ENCODE measurements around the gene MACROH2A2.

MACROH2A2 gene

DNA sequence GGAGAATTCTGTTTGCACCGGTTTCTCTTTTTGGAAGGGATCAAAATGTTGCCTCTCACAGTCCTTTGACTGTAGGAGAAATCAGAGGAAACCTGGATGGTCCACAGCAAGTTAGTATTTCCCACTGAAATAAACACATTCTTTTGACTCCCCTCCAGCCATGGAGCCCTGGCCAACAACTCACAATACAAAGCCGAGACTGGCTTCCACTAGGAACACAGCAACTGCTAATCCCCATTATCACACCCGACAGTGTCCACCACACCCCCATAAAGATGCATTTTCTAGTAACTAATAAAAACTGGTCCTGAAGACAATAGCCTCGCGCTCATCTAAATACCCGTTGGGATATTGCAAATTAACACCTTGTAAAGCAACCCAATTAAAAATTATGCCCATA is 798 bp upstream of the MACROH2A2 start:
- H3K27me3 ChIP-seq (ENCODE audit: insufficient read depth, poor library complexity, severe bottlenecking), result peaks cover 49% of the 10 kb centered on the region
- no peak for DNase-seq (ENCODE audit: low read depth in 1 of 2, low spot score in 1 of 2)
- H3K27ac ChIP-seq (replicated peaks), result no peak overlapping the region
- no peak overlapping the region for H3K4me3 ChIP-seq (replicated peaks; ENCODE audit: insufficient read depth, low read length)
- TF ChIP-seq, protein P1, sequence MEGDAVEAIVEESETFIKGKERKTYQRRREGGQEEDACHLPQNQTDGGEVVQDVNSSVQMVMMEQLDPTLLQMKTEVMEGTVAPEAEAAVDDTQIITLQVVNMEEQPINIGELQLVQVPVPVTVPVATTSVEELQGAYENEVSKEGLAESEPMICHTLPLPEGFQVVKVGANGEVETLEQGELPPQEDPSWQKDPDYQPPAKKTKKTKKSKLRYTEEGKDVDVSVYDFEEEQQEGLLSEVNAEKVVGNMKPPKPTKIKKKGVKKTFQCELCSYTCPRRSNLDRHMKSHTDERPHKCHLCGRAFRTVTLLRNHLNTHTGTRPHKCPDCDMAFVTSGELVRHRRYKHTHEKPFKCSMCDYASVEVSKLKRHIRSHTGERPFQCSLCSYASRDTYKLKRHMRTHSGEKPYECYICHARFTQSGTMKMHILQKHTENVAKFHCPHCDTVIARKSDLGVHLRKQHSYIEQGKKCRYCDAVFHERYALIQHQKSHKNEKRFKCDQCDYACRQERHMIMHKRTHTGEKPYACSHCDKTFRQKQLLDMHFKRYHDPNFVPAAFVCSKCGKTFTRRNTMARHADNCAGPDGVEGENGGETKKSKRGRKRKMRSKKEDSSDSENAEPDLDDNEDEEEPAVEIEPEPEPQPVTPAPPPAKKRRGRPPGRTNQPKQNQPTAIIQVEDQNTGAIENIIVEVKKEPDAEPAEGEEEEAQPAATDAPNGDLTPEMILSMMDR (IDR thresholded peaks at IDR 0.05; ENCODE audit: insufficient read depth, low read length), result no peak
- TF ChIP-seq, protein P2, sequence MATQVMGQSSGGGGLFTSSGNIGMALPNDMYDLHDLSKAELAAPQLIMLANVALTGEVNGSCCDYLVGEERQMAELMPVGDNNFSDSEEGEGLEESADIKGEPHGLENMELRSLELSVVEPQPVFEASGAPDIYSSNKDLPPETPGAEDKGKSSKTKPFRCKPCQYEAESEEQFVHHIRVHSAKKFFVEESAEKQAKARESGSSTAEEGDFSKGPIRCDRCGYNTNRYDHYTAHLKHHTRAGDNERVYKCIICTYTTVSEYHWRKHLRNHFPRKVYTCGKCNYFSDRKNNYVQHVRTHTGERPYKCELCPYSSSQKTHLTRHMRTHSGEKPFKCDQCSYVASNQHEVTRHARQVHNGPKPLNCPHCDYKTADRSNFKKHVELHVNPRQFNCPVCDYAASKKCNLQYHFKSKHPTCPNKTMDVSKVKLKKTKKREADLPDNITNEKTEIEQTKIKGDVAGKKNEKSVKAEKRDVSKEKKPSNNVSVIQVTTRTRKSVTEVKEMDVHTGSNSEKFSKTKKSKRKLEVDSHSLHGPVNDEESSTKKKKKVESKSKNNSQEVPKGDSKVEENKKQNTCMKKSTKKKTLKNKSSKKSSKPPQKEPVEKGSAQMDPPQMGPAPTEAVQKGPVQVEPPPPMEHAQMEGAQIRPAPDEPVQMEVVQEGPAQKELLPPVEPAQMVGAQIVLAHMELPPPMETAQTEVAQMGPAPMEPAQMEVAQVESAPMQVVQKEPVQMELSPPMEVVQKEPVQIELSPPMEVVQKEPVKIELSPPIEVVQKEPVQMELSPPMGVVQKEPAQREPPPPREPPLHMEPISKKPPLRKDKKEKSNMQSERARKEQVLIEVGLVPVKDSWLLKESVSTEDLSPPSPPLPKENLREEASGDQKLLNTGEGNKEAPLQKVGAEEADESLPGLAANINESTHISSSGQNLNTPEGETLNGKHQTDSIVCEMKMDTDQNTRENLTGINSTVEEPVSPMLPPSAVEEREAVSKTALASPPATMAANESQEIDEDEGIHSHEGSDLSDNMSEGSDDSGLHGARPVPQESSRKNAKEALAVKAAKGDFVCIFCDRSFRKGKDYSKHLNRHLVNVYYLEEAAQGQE (IDR thresholded peaks at IDR 0.05; ENCODE audit: insufficient replicate concordance, low read depth), result no peak
- no peak for TF ChIP-seq SPI1 (IDR thresholded peaks at IDR 0.05; ENCODE audit: borderline replicate concordance, low read depth)
- no peak for TF ChIP-seq POLR2AphosphoS5 (IDR thresholded peaks at IDR 0.05; ENCODE audit: low read depth)
- no peak for TF ChIP-seq GABPA (IDR thresholded peaks at IDR 0.05; ENCODE audit: low read depth)

DNA sequence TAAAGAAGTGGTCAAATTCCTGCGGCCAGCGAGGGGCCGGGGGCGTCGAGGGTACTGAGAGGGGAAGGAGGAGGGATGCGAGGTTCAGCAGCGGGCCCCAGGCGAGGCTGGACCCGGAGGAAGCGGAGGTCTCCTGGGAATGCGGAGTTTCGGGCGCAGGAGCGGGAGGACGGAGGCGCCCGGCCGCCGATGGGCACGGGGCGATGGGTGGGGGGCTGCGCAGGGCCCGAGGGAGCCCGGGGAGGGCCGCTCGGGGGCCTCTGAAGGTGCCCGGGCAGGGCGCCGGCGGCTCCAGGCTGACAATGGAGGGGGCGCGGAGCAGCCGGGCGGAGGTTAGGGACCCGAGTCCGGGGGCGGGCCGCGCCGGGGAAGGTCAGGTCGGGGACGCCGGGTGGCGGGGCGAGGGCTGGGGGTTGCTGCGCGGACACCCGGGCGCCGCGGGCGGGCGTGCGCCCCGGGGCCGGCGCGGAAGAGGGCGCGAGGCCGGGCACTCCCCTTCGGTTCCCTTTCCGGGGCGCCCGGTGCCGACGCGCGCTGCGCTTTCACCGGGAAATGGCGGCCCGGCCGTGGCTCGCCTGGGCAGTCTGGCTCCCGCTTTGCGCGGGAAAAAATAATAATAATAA is 683 bp downstream of the MACROH2A2 start:
- Histone ChIP-seq H3K27me3 (ENCODE audit: insufficient read depth, poor library complexity, severe bottlenecking) (peaks cover 51% of the 10 kb centered on the region), H3K4me3 (replicated peaks; ENCODE audit: insufficient read depth, low read length) (peak overlapping the region; percentile 53), H3K27ac (replicated peaks) (no peak overlapping the region)
- peak; percentile 19; the same call in 1 of the 2 replicates for TF ChIP-seq GABPA (IDR thresholded peaks at IDR 0.05; ENCODE audit: low read depth)
- TF ChIP-seq, protein P2 (IDR thresholded peaks at IDR 0.05; ENCODE audit: insufficient replicate concordance, low read depth), result no peak
- DNase-seq (ENCODE audit: low read depth in 1 of 2, low spot score in 1 of 2), result no peak

DNA sequence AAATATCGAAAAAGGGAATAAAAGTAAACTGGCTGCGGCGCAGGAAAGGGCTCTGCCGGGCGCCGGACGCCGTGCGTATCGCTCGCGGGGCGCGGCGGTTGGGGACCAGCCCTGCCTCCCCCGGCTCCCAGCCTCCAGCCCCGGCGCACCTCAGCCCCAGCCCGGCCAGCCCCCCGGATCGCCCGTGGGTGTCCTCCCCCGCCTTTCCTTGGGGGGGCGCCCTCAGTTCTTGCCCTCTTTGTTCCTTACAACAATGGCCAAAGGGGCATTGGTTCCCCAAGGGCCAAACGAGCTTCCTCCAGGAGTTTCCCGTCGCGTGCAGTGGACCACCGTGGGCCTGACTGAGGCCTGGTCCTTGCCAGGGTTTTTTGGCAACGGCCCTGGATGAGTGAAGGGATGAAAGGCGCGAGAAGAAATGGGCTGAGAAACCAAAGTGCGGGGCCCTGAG is 1.2 kb downstream of the MACROH2A2 start:
- no peak for TF ChIP-seq POLR2AphosphoS5 (IDR thresholded peaks at IDR 0.05; ENCODE audit: low read depth)
- TF ChIP-seq SPI1 (IDR thresholded peaks at IDR 0.05; ENCODE audit: borderline replicate concordance, low read depth), result no peak
- TF ChIP-seq, protein P1 (IDR thresholded peaks at IDR 0.05; ENCODE audit: insufficient read depth, low read length), result no peak
- TF ChIP-seq, protein P2 (IDR thresholded peaks at IDR 0.05; ENCODE audit: insufficient replicate concordance, low read depth), result no peak
- no peak for TF ChIP-seq GABPA (IDR thresholded peaks at IDR 0.05; ENCODE audit: low read depth)
- peak in 1 of 2 experiments; percentile 18 for DNase-seq (ENCODE audit: low read depth in 1 of 2, low spot score in 1 of 2)
- Histone ChIP-seq H3K27me3 (ENCODE audit: insufficient read depth, poor library complexity, severe bottlenecking) (peaks cover 48% of the 10 kb centered on the region), H3K4me3 (replicated peaks; ENCODE audit: insufficient read depth, low read length) (peak overlapping the region; percentile 53), H3K27ac (replicated peaks) (no peak overlapping the region)
